C4-2B (cell line): ENCODE data around the gene FBXL4.

Source experiments
- CTCF ChIP-seq: fragments of 450-650 bp; conservative IDR thresholded peaks from 2 replicates; pipeline ENCODE4 v1.5.1; 2017; ENCODE audit warnings: mild to moderate bottlenecking
- ZFX ChIP-seq: fragments of 450-650 bp; IDR thresholded peaks from 2 replicates; pipeline ENCODE4 v1.6.1; 2017

- no peak for TF ChIP-seq CTCF
- TF ChIP-seq ZFX, result no peak
These were observed 36.4 kb upstream of the FBXL4 start for GRCh38 chr6:98984121-98984520.
